GM19468 (cell line): Measurements from ENCODE around the gene SPINT2.
"Not testable (repeated sequence)": the region's sequence is repeated elsewhere in the genome, so short reads cannot be mapped to it uniquely, and the experiment has no call there.

Source experiments
- ATAC-seq: cut with Tn5 transposase; IDR thresholded peaks from one replicate; pipeline ENCODE4 v1.9.1; 2021; ENCODE audit warnings: mild to moderate bottlenecking, moderate library complexity, moderate number of reproducible peaks; ENCODE audit not compliant: unreplicated experiment; ENCODE audit errors: extremely low read depth

The SPINT2 gene

GRCh38 chr19:38234615-38235014, 29.8 kb upstream of the SPINT2 start:
- no peak for ATAC-seq

DNA sequence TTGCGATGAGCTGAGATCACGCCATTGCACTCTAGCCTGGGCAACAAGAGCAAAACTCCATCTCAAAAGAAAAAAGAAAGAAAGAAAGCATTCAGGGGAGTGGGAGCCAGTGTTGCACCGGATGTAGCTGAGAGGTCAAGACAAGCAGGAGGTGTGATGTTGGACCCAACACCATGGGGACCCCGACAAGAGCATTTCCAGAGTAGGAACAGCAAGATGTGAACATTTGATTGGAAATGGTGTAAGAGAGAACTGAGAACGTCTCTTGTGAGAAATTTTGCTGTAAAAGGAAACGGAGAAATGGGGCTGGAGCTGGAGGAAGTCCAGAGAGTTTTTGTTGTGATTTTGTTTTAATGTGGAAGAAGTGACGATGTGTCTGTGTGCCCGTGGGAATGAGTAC, 24.6 kb upstream of the SPINT2 start:
- ATAC-seq = no peak

DNA sequence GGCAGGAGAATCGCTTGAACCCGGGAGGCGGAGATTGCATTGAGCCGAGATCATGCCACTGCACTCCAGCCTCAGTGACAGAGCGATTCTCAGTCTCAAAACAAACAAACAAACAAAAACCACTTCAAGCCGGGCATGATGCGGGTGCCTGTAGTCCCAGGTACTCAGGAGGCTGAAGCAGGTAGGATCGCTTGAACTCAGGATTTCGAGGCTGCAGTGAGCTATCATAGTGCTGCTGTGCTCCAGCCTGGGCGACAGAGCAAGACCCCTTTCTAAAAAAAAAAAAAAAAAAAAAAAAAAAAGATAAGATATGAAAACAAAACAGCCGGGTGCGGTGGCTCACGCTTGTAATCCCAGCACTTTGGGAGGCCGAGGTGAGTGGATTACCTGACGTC, 21.1 kb upstream of the SPINT2 start:
- no peak for ATAC-seq

- no peak for ATAC-seq
These were observed 18.4 kb upstream of the SPINT2 start for GRCh38 chr19:38245826-38246498.

GRCh38 chr19:38247126-38247525, 17.2 kb upstream of the SPINT2 start:
- no peak for ATAC-seq

DNA sequence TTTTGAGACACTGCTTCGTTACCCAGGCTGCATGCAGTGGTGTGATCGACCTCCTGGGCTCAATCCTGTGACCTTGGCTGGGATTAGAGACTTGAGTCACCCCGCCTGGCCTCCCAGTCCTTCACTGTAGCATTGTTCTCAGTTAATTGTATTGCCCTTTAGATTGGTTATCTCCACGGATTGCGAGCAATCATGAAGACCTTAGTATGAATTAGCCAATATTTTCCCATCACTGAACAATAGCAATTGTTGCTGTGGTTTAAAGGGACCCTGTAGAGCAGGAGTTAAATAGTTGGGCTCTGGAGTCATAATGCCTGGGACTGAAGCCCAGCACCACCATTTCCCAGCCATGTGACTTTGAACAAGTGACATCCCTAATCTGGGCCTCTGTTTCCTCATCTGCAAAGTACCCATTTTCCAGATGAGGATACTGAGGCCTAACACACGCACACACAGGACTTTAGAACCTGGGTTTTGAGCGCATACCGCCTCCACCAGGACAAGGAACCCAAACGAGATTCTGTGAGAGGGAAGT, 16.6 kb upstream of the SPINT2 start:
- ATAC-seq = no peak

GRCh38 chr19:38248421-38248820, 16.0 kb upstream of the SPINT2 start:
- ATAC-seq = no peak

DNA sequence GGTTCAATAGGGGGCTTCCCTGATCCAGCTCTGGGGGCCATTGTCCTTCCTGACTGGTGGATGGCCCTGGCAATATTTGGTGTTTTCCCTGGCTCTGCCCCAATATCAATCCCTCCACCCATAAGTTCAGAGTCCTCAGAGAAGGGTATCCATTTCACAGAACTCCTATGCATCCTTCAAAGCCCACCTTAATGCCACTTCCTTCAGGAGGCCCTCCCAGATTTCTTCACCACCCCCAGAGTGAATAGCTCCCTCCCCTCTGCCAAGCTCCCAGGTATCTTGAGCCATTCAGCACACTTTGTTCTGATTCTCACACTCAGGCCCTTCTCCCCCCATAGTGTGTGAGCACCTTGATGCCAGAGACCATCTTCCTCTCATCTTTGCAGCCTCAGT, 13.9 kb upstream of the SPINT2 start:
- no peak for ATAC-seq

DNA sequence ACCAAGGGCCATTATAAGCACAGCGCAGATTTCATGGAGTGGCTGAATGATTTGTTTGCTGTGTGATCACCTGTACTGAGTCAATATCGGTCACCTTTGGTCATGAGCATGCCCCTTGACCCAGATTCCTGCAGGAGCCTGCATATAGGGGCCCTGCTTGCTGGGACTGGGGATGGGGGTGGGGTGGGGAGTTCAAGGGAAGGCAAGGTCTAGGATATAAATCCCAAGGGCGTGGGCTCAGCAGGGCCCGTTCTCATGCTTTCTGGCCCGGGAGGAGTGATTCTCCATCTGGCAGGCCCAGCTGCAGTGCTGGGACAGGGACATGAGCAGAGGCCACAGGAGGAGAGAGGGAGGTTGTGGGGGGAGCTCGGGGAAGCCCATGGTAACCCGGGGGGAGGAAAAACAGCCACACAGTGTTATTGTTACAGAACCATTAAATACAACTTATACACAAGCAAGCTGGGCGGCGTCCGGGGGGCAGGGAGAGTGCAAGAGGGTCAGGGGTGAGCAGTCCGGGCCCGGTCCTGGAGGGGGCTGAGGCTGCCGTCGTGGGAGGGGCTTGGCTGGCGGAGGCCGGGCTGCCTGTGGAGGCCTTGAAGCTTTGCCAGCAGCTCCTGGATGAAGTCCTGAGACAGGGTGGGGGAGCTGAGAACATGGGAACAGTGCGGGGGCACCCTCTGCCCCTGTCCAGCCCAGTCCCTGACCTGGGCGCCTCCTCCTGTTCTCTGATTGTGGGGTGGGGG, 13.4 kb upstream of the SPINT2 start:
- ATAC-seq = no peak

- no peak for ATAC-seq
These were observed 12.8 kb upstream of the SPINT2 start for GRCh38 chr19:38251564-38252051.

- no peak for ATAC-seq
These were observed 12.0 kb upstream of the SPINT2 start for GRCh38 chr19:38252385-38252784.

DNA sequence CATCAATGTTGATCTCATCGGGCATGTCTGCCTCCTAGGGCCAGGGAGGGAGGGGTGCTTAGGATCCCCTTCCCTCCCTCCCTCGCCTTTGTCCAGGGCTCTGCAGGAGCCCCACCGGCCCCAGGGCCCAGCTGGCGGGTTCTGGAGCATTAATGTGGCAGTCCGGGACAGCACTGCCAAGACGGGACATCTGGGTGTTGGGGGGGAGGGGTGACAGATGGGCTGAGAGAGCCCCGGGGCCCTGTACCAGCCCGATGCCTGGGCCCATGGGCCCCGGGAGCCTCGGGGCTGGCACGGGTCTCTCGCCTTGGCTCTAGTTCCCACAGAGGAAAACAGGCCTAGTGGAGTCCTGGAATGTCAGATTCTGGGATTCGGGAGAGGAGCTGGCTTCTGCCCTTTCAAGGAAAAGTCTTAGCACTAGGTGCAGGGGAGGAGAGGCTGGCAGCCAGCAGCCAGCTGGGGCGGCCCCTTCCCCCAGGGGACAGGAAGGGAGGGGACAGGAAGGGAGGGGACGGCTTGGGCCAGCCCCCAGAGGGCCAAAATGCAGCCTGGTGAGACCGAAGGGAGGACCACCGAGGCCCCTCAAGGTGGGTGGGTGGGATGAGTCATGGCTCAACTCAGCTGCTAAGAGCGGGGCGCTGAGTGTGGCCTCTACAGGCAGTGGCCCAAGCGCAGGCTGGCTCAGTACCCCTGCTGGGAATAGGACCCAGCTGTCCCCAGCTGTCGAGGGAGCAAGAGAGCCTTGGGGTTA, 11.3 kb upstream of the SPINT2 start:
- no peak for ATAC-seq

DNA sequence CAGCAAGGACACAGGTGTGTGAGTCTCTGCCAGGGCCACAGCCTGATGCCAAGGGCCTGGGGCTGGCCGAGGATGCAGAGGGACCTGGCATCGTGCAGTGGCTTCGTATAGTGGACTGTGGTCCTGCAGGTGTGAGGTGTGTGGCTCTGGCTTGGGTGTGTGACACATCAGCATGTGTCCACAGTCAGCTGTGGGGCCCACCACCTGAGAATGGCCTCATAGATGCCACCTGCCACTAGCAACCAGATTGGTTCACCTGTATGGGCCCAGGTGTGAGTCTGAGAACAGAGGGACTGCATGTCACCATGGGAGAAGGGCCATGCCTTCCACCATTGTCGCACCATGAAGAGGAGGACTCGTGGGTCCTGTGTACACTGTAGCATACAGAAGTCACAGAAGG, 10.6 kb upstream of the SPINT2 start:
- ATAC-seq = no peak

- no peak for ATAC-seq
These were observed 8.9 kb upstream of the SPINT2 start for GRCh38 chr19:38255383-38256014.

GRCh38 chr19:38261942-38262341, 2.4 kb upstream of the SPINT2 start:
- ATAC-seq = not testable (repeated sequence)

DNA sequence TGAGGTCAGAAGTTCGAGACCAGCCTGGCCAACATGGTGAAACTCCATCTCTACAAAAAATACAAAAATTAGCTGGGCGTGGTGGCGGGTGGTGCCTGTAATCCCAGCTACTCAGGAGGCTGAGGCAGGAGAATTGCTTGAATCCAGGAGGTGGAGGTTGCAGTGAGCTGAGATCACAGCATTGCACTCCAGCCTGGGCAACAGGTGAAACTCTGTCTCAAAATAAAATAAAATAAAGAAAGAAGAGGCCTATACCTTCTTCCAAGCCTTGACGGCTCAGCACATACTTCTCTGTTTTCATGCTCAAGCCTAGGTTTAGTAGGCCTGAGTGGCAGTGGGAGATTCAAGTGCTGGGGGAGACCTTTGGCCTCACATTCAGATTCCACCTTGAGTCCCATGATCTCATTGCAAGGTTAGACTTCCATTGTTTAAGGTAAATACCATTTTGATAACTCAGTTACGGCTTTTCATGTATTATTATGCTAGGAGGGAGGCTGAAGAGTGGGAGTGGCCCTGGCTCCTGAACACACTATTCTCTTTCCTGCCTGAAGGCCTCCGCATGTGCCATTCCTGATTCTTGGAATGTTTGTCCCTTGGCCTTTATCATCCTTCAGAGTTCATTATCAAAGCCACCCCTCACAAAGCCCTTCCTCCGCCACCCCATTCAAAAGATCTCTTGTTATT, 1.6 kb upstream of the SPINT2 start:
- no peak for ATAC-seq

DNA sequence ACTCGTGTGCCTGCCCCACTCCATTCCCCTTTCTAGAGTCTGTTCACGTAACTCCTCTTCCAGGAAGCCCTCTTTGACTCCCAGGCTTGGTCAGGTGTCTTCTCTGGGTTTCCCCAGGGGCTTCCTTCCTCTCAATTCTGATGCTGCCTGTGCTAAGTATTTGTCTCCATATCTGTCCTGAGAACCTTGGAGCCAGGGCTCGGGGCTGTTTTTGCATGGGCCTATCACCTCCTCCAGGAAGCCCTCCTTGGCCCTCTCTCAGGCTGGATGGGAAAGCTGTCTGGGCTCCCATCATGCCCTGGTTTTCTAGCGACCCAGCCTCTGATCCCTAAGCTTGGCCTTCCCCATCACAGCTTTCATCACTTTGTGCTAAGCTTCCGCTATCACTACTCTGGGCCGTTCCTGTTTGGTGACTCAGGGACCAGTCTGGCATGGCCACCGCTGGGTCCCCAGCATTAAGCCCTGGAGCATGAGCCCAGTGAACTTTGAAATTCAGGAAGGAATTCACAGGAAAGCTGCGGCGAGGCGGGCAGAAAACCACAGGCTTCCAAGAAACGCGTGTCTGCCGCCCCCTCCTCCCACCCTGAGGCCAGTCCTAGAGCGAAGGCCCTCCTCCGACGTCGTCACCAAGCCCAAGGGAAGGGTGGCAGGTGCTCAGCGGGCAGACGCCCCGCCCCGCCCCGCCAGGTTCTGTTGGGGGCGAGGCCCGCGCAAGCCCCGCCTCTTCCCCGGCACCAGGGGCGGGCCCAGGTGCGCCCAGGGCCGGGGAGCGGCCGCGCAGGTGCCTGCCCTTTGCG, 486 bp upstream of the SPINT2 start:
- no peak for ATAC-seq

GRCh38 chr19:38265213-38265861, 964 bp downstream of the SPINT2 start:
- ATAC-seq = no peak
